Activated CD8-positive, alpha-beta memory T cell treated with anti-CD3 and anti-CD28 coated beads for 36 hours (primary cell): ENCODE measurements around the gene FAM53B. TPM values are rescaled to one million over a fixed set of nuclear protein-coding genes. Genes with fewer than 3 reads are reported as not detected.

Experiments used
- CTCF ChIA-PET: fragments of 350-600 bp; sonication (Branson Sonifier 250); formaldehyde crosslinking; loops from one replicate; lab custom pipeline; 2021; ENCODE audit warnings: antibody characterized with exemption; lab: Charles Lee
- POLR2A ChIA-PET: fragments of 350-600 bp; sonication (Branson Sonifier 250); formaldehyde crosslinking; loops from one replicate; lab custom pipeline; 2021; ENCODE audit warnings: antibody characterized with exemption; lab: Charles Lee
- total RNA-seq, 2 experiments: library from RNA; stranded (reverse); gene quantifications; one replicate each; pipeline ENCODE4 v1.2.3, GENCODE V29; 2021

Gene FAM53B
- total RNA-seq, 2 experiments from 2014 or later, result 20.6 to 21.5 TPM

GRCh38 chr10:124655191-124656112 lies 88.7 kb downstream of the FAM53B start:
- ChIA-PET POLR2A (no interaction called here), CTCF (interaction anchor here (0.6 to 1.2 kb wide), 2 partner anchors 33 to 123 kb away, joined by 3 to 4 read pairs; no protein-coding TSS in a partner anchor)

GRCh38 chr10:124654686-124655085 lies 89.5 kb downstream of the FAM53B start:
- ChIA-PET CTCF (interaction anchor here (0.6 to 1.2 kb wide), 3 partner anchors 34 to 124 kb away, joined by 3 to 4 read pairs (median 4); no protein-coding TSS in a partner anchor), POLR2A (no interaction called here)

- CTCF ChIA-PET, result interaction anchor here (1.0 kb wide), 1 partner anchor 64 kb away, joined by 4 read pairs; no protein-coding TSS in a partner anchor
- POLR2A ChIA-PET, result no interaction called here
Observed at GRCh38 chr10:124653811-124654651, 90.1 kb downstream of the FAM53B start.

- CTCF ChIA-PET, result interaction anchor here (0.6 to 2.0 kb wide), 2 partner anchors 18 to 66 kb away, joined by 3 to 5 read pairs; no protein-coding TSS in a partner anchor
Observed at GRCh38 chr10:124653311-124653710, 90.9 kb downstream of the FAM53B start.

GRCh38 chr10:124652701-124653100 lies 91.5 kb downstream of the FAM53B start:
- ChIA-PET CTCF (interaction anchor here (0.6 to 2.0 kb wide), 3 partner anchors 19 to 67 kb away, joined by 3 to 5 read pairs (median 3); no protein-coding TSS in a partner anchor), POLR2A (no interaction called here)

More at GRCh38 chr10:124653311-124653710, 90.9 kb downstream of the FAM53B start:
- POLR2A ChIA-PET, result no interaction called here

GRCh38 chr10:124652200-124652599 lies 92.0 kb downstream of the FAM53B start:
- POLR2A ChIA-PET, result no interaction called here
- CTCF ChIA-PET, result interaction anchor here (0.9 to 2.0 kb wide), 3 partner anchors 19 to 38 kb away, joined by 3 to 5 read pairs (median 3); no protein-coding TSS in a partner anchor

- POLR2A ChIA-PET, result interaction anchor here (0.7 to 3.7 kb wide), 3 partner anchors 37 to 67 kb away, joined by 3 to 16 read pairs (median 3); no protein-coding TSS in a partner anchor
Observed at GRCh38 chr10:124651402-124651891, 92.7 kb downstream of the FAM53B start.

GRCh38 chr10:124650820-124651401 lies 93.3 kb downstream of the FAM53B start:
- CTCF ChIA-PET, result interaction anchor here (1.1 to 5.1 kb wide), 8 partner anchors 8 to 90 kb away, joined by 3 to 24 read pairs (median 5); no protein-coding TSS in a partner anchor
- POLR2A ChIA-PET, result interaction anchor here (0.7 to 3.7 kb wide), 3 partner anchors 38 to 67 kb away, joined by 3 to 16 read pairs (median 3); no protein-coding TSS in a partner anchor

More at GRCh38 chr10:124651402-124651891, 92.7 kb downstream of the FAM53B start:
- CTCF ChIA-PET, result interaction anchor here (1.1 to 5.1 kb wide), 5 partner anchors 20 to 67 kb away, joined by 3 to 24 read pairs (median 5); no protein-coding TSS in a partner anchor

- CTCF ChIA-PET, result interaction anchor here (1.1 to 5.1 kb wide), 7 partner anchors 9 to 91 kb away, joined by 3 to 24 read pairs (median 5); no protein-coding TSS in a partner anchor
- POLR2A ChIA-PET, result interaction anchor here (3.3 to 3.7 kb wide), 2 partner anchors 38 to 68 kb away, joined by 16 to 21 read pairs; no protein-coding TSS in a partner anchor
Observed at GRCh38 chr10:124650263-124650662, 93.9 kb downstream of the FAM53B start.

- POLR2A ChIA-PET, result interaction anchor here (0.7 to 3.7 kb wide), 7 partner anchors 22 to 92 kb away, joined by 3 to 21 read pairs (median 4); no protein-coding TSS in a partner anchor
- CTCF ChIA-PET, result interaction anchor here (0.6 to 5.1 kb wide), 16 partner anchors 10 to 108 kb away, joined by 3 to 24 read pairs (median 4); no protein-coding TSS in a partner anchor
Observed at GRCh38 chr10:124649214-124649613, 95.0 kb downstream of the FAM53B start.

- ChIA-PET POLR2A (interaction anchor here (0.7 to 3.7 kb wide), 7 partner anchors 23 to 93 kb away, joined by 3 to 21 read pairs (median 4); no protein-coding TSS in a partner anchor), CTCF (interaction anchor here (0.6 to 5.1 kb wide), 13 partner anchors 10 to 108 kb away, joined by 3 to 24 read pairs (median 4); no protein-coding TSS in a partner anchor)
Observed at GRCh38 chr10:124648738-124649137, 95.4 kb downstream of the FAM53B start.

- ChIA-PET POLR2A (interaction anchor here (0.5 to 3.3 kb wide), 5 partner anchors 40 to 93 kb away, joined by 3 to 21 read pairs (median 6); no protein-coding TSS in a partner anchor), CTCF (interaction anchor here (0.7 to 5.1 kb wide), 13 partner anchors 11 to 95 kb away, joined by 3 to 24 read pairs (median 4); no protein-coding TSS in a partner anchor)
Observed at GRCh38 chr10:124648131-124648475, 96.1 kb downstream of the FAM53B start.

- ChIA-PET CTCF (interaction anchor here (0.7 to 5.1 kb wide), 13 partner anchors 10 to 94 kb away, joined by 3 to 24 read pairs (median 6); no protein-coding TSS in a partner anchor), POLR2A (interaction anchor here (0.5 to 3.3 kb wide), 6 partner anchors 41 to 94 kb away, joined by 3 to 21 read pairs (median 5); no protein-coding TSS in a partner anchor)
Observed at GRCh38 chr10:124647421-124648130, 96.6 kb downstream of the FAM53B start.

- POLR2A ChIA-PET, result interaction anchor here (0.6 to 2.1 kb wide), 4 partner anchors 42 to 95 kb away, joined by 3 to 7 read pairs (median 5); no protein-coding TSS in a partner anchor
Observed at GRCh38 chr10:124646483-124647352, 97.5 kb downstream of the FAM53B start.

GRCh38 chr10:124645467-124646095 lies 98.6 kb downstream of the FAM53B start:
- CTCF ChIA-PET, result interaction anchor here (1.5 to 3.3 kb wide), 2 partner anchors 20 to 96 kb away, joined by 3 to 15 read pairs; no protein-coding TSS in a partner anchor
- POLR2A ChIA-PET, result no interaction called here

More at GRCh38 chr10:124646483-124647352, 97.5 kb downstream of the FAM53B start:
- CTCF ChIA-PET, result interaction anchor here (0.9 to 5.1 kb wide), 7 partner anchors 39 to 95 kb away, joined by 3 to 24 read pairs (median 8); no protein-coding TSS in a partner anchor
